ENCODE data around the gene RAPGEF5. TPM values are rescaled to one million over a fixed set of nuclear protein-coding genes. Genes with fewer than 3 reads are reported as not detected.
A peak's percentile ranks its signal among the peaks of the same experiment; 100 is the strongest.

Gene RAPGEF5
- total RNA-seq, 2 donors from 2014 or later, result 16.7 to 23.2 TPM

GRCh38 chr7:22143491-22143890 is 213.5 kb downstream of the RAPGEF5 start:
- no peak for DNase-seq
- Mint-ChIP-seq H3K36me3 (ENCODE audit: low read depth) (peaks cover 56% of the 10 kb centered on the region), H3K27me3 (ENCODE audit: insufficient read depth) (no peaks in the 10 kb centered on the region), H3K9me3 (peaks cover 9% of the 10 kb centered on the region), H3K4me3 (no peak overlapping the region), H3K27ac (no peak overlapping the region), H3K4me1 (peaks cover 41% of the 10 kb centered on the region)
- Histone ChIP-seq H3K4me3 (ENCODE audit: low read length) (peak overlapping the region; percentile 54), H3K36me3 (ENCODE audit: control insufficient read depth, insufficient read depth, low read length) (peaks cover 64% of the 10 kb centered on the region), H3K27ac (ENCODE audit: low read depth, low read length) (no peak overlapping the region), H3K9ac (ENCODE audit: extremely low read depth, low read length, poor library complexity, severe bottlenecking) (no peak overlapping the region), H3K9me3 (ENCODE audit: control insufficient read depth, low read length) (peaks cover 34% of the 10 kb centered on the region), H3K27me3 (ENCODE audit: control insufficient read depth, insufficient read depth, low read length, poor library complexity, severe bottlenecking) (no peaks in the 10 kb centered on the region), H3K4me1 (ENCODE audit: control insufficient read depth, insufficient read depth, low read length) (peaks cover 18% of the 10 kb centered on the region)
- TF ChIP-seq, protein P1, sequence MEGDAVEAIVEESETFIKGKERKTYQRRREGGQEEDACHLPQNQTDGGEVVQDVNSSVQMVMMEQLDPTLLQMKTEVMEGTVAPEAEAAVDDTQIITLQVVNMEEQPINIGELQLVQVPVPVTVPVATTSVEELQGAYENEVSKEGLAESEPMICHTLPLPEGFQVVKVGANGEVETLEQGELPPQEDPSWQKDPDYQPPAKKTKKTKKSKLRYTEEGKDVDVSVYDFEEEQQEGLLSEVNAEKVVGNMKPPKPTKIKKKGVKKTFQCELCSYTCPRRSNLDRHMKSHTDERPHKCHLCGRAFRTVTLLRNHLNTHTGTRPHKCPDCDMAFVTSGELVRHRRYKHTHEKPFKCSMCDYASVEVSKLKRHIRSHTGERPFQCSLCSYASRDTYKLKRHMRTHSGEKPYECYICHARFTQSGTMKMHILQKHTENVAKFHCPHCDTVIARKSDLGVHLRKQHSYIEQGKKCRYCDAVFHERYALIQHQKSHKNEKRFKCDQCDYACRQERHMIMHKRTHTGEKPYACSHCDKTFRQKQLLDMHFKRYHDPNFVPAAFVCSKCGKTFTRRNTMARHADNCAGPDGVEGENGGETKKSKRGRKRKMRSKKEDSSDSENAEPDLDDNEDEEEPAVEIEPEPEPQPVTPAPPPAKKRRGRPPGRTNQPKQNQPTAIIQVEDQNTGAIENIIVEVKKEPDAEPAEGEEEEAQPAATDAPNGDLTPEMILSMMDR (conservative IDR thresholded peaks at IDR 0.05), result no peak
- 72 to 82% methylated on average over 3 of the region's 3 CpGs for WGBS, 2 experiments (ENCODE audit: insufficient coverage in 1 of 2, insufficient read length in 1 of 2)

GRCh38 chr7:22142572-22142971 is 214.4 kb downstream of the RAPGEF5 start:
- DNase-seq, result no peak
- H3K9me3 ChIP-seq (ENCODE audit: control insufficient read depth, low read length), result peaks cover 42% of the 10 kb centered on the region
- H3K4me1 Mint-ChIP-seq, result peaks cover 42% of the 10 kb centered on the region
- peak overlapping the region; percentile 54 for H3K4me3 ChIP-seq (ENCODE audit: low read length)
- no peaks in the 10 kb centered on the region for H3K27me3 Mint-ChIP-seq (ENCODE audit: insufficient read depth)
- peaks cover 66% of the 10 kb centered on the region for H3K36me3 ChIP-seq (ENCODE audit: control insufficient read depth, insufficient read depth, low read length)
- peak overlapping the region; percentile 24 for H3K9ac ChIP-seq (ENCODE audit: extremely low read depth, low read length, poor library complexity, severe bottlenecking)
- H3K36me3 Mint-ChIP-seq (ENCODE audit: low read depth), result peaks cover 58% of the 10 kb centered on the region
- no peak overlapping the region for H3K4me3 Mint-ChIP-seq
- H3K27ac Mint-ChIP-seq, result no peak overlapping the region
- no peak overlapping the region for H3K27ac ChIP-seq (ENCODE audit: low read depth, low read length)
- no peaks in the 10 kb centered on the region for H3K27me3 ChIP-seq (ENCODE audit: control insufficient read depth, insufficient read depth, low read length, poor library complexity, severe bottlenecking)
- peaks cover 18% of the 10 kb centered on the region for H3K4me1 ChIP-seq (ENCODE audit: control insufficient read depth, insufficient read depth, low read length)
- H3K9me3 Mint-ChIP-seq, result peaks cover 15% of the 10 kb centered on the region
- WGBS, 2 experiments (ENCODE audit: insufficient coverage in 1 of 2, insufficient read length in 1 of 2), result 50 to 84% methylated on average over 1 to 3 of the region's 3 CpGs
- TF ChIP-seq, protein P1 (conservative IDR thresholded peaks at IDR 0.05), result no peak

GRCh38 chr7:22141355-22141754 is 215.6 kb downstream of the RAPGEF5 start:
- H3K36me3 ChIP-seq (ENCODE audit: control insufficient read depth, insufficient read depth, low read length), result peaks cover 75% of the 10 kb centered on the region
- H3K9me3 ChIP-seq (ENCODE audit: control insufficient read depth, low read length), result peaks cover 42% of the 10 kb centered on the region
- Mint-ChIP-seq H3K36me3 (ENCODE audit: low read depth) (peaks cover 62% of the 10 kb centered on the region), H3K4me3 (no peak overlapping the region), H3K4me1 (peaks cover 42% of the 10 kb centered on the region), H3K27me3 (ENCODE audit: insufficient read depth) (no peaks in the 10 kb centered on the region), H3K9me3 (peaks cover 15% of the 10 kb centered on the region), H3K27ac (peak overlapping the region; percentile 79)
- TF ChIP-seq, protein P1 (conservative IDR thresholded peaks at IDR 0.05), result no peak
- H3K9ac ChIP-seq (ENCODE audit: extremely low read depth, low read length, poor library complexity, severe bottlenecking), result no peak overlapping the region
- H3K27me3 ChIP-seq (ENCODE audit: control insufficient read depth, insufficient read depth, low read length, poor library complexity, severe bottlenecking), result no peaks in the 10 kb centered on the region
- H3K4me1 ChIP-seq (ENCODE audit: control insufficient read depth, insufficient read depth, low read length), result peaks cover 18% of the 10 kb centered on the region
- no peak overlapping the region for H3K4me3 ChIP-seq (ENCODE audit: low read length)
- WGBS, 2 experiments (ENCODE audit: insufficient coverage in 1 of 2, insufficient read length in 1 of 2), result 97 to 100% methylated on average over 3 of the region's 3 CpGs
- H3K27ac ChIP-seq (ENCODE audit: low read depth, low read length), result no peak overlapping the region
- DNase-seq, result no peak
